ENCODE results near the gene BRAT1. TPM values are rescaled to one million over a fixed set of nuclear protein-coding genes. Genes with fewer than 3 reads are reported as not detected.

The BRAT1 gene
- total RNA-seq, 1 experiment from 2014 or later, result 53.9 TPM

- no peak overlapping the region for H2AFZ ChIP-seq
- DNase-seq, result no peak
- no peak for TF ChIP-seq EZH2 (IDR thresholded peaks at IDR 0.05; ENCODE audit: low read depth)
- no peak for TF ChIP-seq CTCF (conservative IDR thresholded peaks at IDR 0.05)
- BruUV-seq (replicated peaks), result no TSS peak
- no peak overlapping the region for H3K27ac ChIP-seq
- no peaks in the 10 kb centered on the region; the same call in 1 of the 2 replicates for H4K20me1 ChIP-seq (ENCODE audit: insufficient read depth)
- H3K9me2 ChIP-seq (ENCODE audit: insufficient read depth), result no peaks in the 10 kb centered on the region
- CTCF ChIA-PET, result no interaction called here
- POLR2A ChIA-PET (ENCODE audit: unreplicated experiment), result no interaction called here
- H3K27me3 ChIP-seq (ENCODE audit: insufficient read depth, low read depth), result no peaks in the 10 kb centered on the region
- H3K9me3 ChIP-seq (ENCODE audit: insufficient read depth, low read depth), result no peaks in the 10 kb centered on the region
- peaks cover 20% of the 10 kb centered on the region; the same call in 1 of the 2 replicates for H3K36me3 ChIP-seq (ENCODE audit: low read depth)
- H3K4me1 ChIP-seq (replicated peaks; ENCODE audit: insufficient read depth), result no peaks in the 10 kb centered on the region
- no peaks in the 10 kb centered on the region for H3K79me2 ChIP-seq (ENCODE audit: low read depth)
- no peak overlapping the region for H3K4me3 ChIP-seq
- intact Hi-C loops (cut with micrococcal nuclease; ENCODE audit: unreplicated experiment), result loop anchor here (10.0 kb wide), 1 partner anchor 1698 kb away; no protein-coding TSS in a partner anchor
- no peak overlapping the region for H3K4me2 ChIP-seq
- peaks cover 3% of the 10 kb centered on the region; the same call in 1 of the 2 replicates for H3F3A ChIP-seq (ENCODE audit: insufficient read depth, low read depth)
Observed at GRCh38 chr7:2542916-2543871, 12.1 kb downstream of the BRAT1 start.

GRCh38 chr7:2542011-2542915 lies 13.1 kb downstream of the BRAT1 start:
- CTCF ChIA-PET, result no interaction called here
- no peaks in the 10 kb centered on the region for H3K27me3 ChIP-seq (ENCODE audit: insufficient read depth, low read depth)
- no peak overlapping the region for H3K4me2 ChIP-seq
- intact Hi-C loops (cut with micrococcal nuclease; ENCODE audit: unreplicated experiment), result loop anchor here (10.0 kb wide), 1 partner anchor 1697 kb away; no protein-coding TSS in a partner anchor
- peaks cover 1% of the 10 kb centered on the region; the same call in 1 of the 2 replicates for H3F3A ChIP-seq (ENCODE audit: insufficient read depth, low read depth)
- H2AFZ ChIP-seq, result no peak overlapping the region
- H4K20me1 ChIP-seq (ENCODE audit: insufficient read depth), result no peaks in the 10 kb centered on the region
- no peak for TF ChIP-seq CTCF (conservative IDR thresholded peaks at IDR 0.05)
- TF ChIP-seq EZH2 (IDR thresholded peaks at IDR 0.05; ENCODE audit: low read depth), result no peak
- H3K4me1 ChIP-seq (replicated peaks; ENCODE audit: insufficient read depth), result no peaks in the 10 kb centered on the region
- no peak overlapping the region for H3K4me3 ChIP-seq
- no peak overlapping the region for H3K27ac ChIP-seq
- no peak for DNase-seq
- POLR2A ChIA-PET (ENCODE audit: unreplicated experiment), result no interaction called here
- BruUV-seq (replicated peaks), result no TSS peak
- peaks cover 18% of the 10 kb centered on the region; the same call in 1 of the 2 replicates for H3K36me3 ChIP-seq (ENCODE audit: low read depth)
- no peaks in the 10 kb centered on the region for H3K9me3 ChIP-seq (ENCODE audit: insufficient read depth, low read depth)
- no peaks in the 10 kb centered on the region for H3K79me2 ChIP-seq (ENCODE audit: low read depth)
- no peaks in the 10 kb centered on the region for H3K9me2 ChIP-seq (ENCODE audit: insufficient read depth)
